ENCODE results near the gene CCDC34.

DNA sequence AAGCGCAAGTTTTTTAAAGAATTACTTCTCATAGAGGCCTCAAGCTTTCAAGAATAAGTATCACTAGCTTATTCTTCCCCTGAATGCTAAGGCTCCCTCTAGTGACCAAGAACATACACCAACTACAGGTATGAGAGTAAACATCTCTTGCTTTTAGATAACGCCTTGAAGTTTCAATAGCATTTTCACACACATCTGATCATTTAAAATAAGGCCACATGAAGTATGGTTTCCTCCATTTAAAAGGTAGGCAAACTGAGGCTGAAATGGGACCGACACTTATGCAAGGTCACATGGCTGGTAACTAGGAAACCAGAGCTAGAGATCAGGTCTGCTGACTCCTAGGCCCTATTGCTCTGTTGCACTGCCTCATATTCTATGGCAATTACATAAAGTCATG, 66.5 kb downstream of the CCDC34 start:
- TF ChIP-seq, protein P1, sequence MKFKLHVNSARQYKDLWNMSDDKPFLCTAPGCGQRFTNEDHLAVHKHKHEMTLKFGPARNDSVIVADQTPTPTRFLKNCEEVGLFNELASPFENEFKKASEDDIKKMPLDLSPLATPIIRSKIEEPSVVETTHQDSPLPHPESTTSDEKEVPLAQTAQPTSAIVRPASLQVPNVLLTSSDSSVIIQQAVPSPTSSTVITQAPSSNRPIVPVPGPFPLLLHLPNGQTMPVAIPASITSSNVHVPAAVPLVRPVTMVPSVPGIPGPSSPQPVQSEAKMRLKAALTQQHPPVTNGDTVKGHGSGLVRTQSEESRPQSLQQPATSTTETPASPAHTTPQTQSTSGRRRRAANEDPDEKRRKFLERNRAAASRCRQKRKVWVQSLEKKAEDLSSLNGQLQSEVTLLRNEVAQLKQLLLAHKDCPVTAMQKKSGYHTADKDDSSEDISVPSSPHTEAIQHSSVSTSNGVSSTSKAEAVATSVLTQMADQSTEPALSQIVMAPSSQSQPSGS (IDR thresholded peaks at IDR 0.05; ENCODE audit: low read length) = no peak
- no peak for TF ChIP-seq JUND (IDR thresholded peaks at IDR 0.05; ENCODE audit: low read length)

Data from H1 (cell line).